ENCODE measurements around the gene POU2F1. TPM values are rescaled to one million over a fixed set of nuclear protein-coding genes. Genes with fewer than 3 reads are reported as not detected.

Gene POU2F1
- total and polyA plus RNA-seq, 11 donors: 2.4 to 13.4 (median 8.8) TPM

- Histone ChIP-seq H3K4me1 (no peaks in the 10 kb centered on the region), H3K36me3 (no peaks in the 10 kb centered on the region), H3K27ac (no peak overlapping the region), H3K27me3 (no peaks in the 10 kb centered on the region), H3K9me3 (peaks cover 0 to 13% (median 0%) of the 10 kb centered on the region in 12 donors), H3K4me3 (no peak overlapping the region)
- DNase-seq (no peak), ATAC-seq (no peak)
- intact Hi-C loops (cut with DNase I): loop anchor here in 2 of 10 donors (10.0 kb wide), 1 partner anchor 137 kb away; no protein-coding TSS in a partner anchor
- TF ChIP-seq POLR2A (IDR thresholded peaks at IDR 0.05) (no peak), CTCF (IDR thresholded peaks at IDR 0.05) (no peak)
Observed at GRCh38 chr1:167212025-167212424, 8.7 kb upstream of the POU2F1 start.

DNA sequence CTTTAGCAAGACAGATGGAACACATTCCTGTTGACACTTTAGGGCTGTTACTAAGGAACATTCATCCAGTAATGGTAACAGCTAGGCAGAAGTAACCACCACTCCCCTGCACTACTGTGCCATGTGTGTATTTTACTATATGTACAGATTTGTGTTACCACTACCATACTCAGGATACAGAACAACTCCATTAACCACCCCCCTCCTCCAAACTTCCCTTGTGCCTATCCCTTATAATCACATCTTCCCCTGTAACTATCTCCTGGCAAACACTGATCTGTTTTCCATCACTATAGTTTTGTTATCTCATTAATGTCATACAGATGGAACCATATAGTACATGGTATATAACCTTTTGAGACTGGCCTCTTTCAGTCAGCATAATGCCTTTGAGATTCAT is 3.9 kb upstream of the POU2F1 start:
- Histone ChIP-seq H3K9me3 (peaks cover 0 to 4% (median 0%) of the 10 kb centered on the region in 12 donors), H3K27me3 (no peaks in the 10 kb centered on the region), H3K4me1 (peaks cover 0 to 9% (median 5%) of the 10 kb centered on the region in 12 donors), H3K36me3 (no peaks in the 10 kb centered on the region), H3K4me3 (no peak overlapping the region), H3K27ac (no peak overlapping the region)
- DNase-seq (no peak), ATAC-seq (no peak)
- no peak for TF ChIP-seq CTCF (IDR thresholded peaks at IDR 0.05)
- TF ChIP-seq POLR2A (IDR thresholded peaks at IDR 0.05): no peak
- intact Hi-C loops (cut with DNase I): loop anchor here in 8 of 10 donors (5.0 to 10.0 kb wide), 3 partner anchors 90 to 150 kb away; no protein-coding TSS in a partner anchor

GRCh38 chr1:167219194-167219593 is 1.5 kb upstream of the POU2F1 start:
- WGBS, 4 donors: 42 to 59% (median 47%) methylated on average over 5 of the region's 5 CpGs
- H3K4me3 ChIP-seq: peak overlapping the region in 11 of 12 donors; percentile 70 to 93 (median 75)
- H3K36me3 ChIP-seq: no peaks in the 10 kb centered on the region
- DNase-seq (no peak), ATAC-seq (no peak)
- intact Hi-C loops (cut with DNase I): loop anchor here in 8 of 10 donors (5.0 to 10.0 kb wide), 3 partner anchors 92 to 152 kb away; no protein-coding TSS in a partner anchor
- no peaks in the 10 kb centered on the region for H3K27me3 ChIP-seq
- peaks cover 0 to 4% (median 0%) of the 10 kb centered on the region in 12 donors for H3K9me3 ChIP-seq
- H3K27ac ChIP-seq: peak overlapping the region in 2 of 12 donors; percentile 65 to 97
- peaks cover 0 to 28% (median 18%) of the 10 kb centered on the region in 12 donors for H3K4me1 ChIP-seq
- no peak for TF ChIP-seq CTCF (IDR thresholded peaks at IDR 0.05)
- TF ChIP-seq POLR2A (IDR thresholded peaks at IDR 0.05): no peak

GRCh38 chr1:167219646-167220536 is 795 bp upstream of the POU2F1 start:
- TF ChIP-seq POLR2A (IDR thresholded peaks at IDR 0.05) (no peak), CTCF (IDR thresholded peaks at IDR 0.05) (peak in 3 of 12 donors; percentile 10 to 22 (median 17))
- H3K27me3 ChIP-seq: no peaks in the 10 kb centered on the region
- intact Hi-C loops (cut with DNase I): loop anchor here (2.0 to 10.0 kb wide), 9 partner anchors 55 to 717 kb away; partner anchors contain the start of genes TADA1 (in 2 of the 10), DCAF6 (in 1 of the 10) and MPC2 (in 1 of the 10)
- no peaks in the 10 kb centered on the region for H3K36me3 ChIP-seq
- peak; percentile 81 to 88 (median 82) for DNase-seq
- peaks cover 0 to 4% (median 0%) of the 10 kb centered on the region in 12 donors for H3K9me3 ChIP-seq
- H3K4me1 ChIP-seq: peaks cover 0 to 32% (median 18%) of the 10 kb centered on the region in 12 donors
- ATAC-seq: peak; percentile 30 to 61 (median 52)
- H3K27ac ChIP-seq: peak overlapping the region in 11 of 12 donors; percentile 44 to 97 (median 75)
- peak overlapping the region; percentile 66 to 93 (median 73) for H3K4me3 ChIP-seq
- 0 to 1% (median 1%) methylated on average over 51 to 55 of the region's 55 CpGs for WGBS, 4 donors
